K562 (cell line): ENCODE measurements around the gene ACER3. TPM values are rescaled to one million over a fixed set of nuclear protein-coding genes. Genes with fewer than 3 reads are reported as not detected.

ENCODE experiments used
- ATAC-seq: fragments of 200-7000 bp; cut with Tn5 transposase; 3 replicates; pipeline ENCODE4 v1.9.1; 2020; ENCODE audit warnings: moderate library complexity
- BruUV-seq: library from RNA; stranded (reverse); fragments of 400-500 nt; replicated peaks from 2 replicates; lab custom pipeline; 2021; lab: Mats Ljungman, UMichigan
- CTCF ChIA-PET: fragments of 300-600 bp; formaldehyde crosslinking; extraction: SDS; loops from one replicate; lab custom pipeline; 2021; ENCODE audit warnings: low intra/inter-chr PET ratio; lab: Yijun Ruan, JAX
- POLR2A ChIA-PET: fragments of 300-600, 350-650 bp; sonication (Branson Sonifier 250); formaldehyde crosslinking; extraction: SDS; loops from one replicate; lab custom pipeline; 2021; ENCODE audit warnings: antibody characterized with exemption, inconsistent platforms; lab: Yijun Ruan, JAX
- DNase-seq, 4 experiments: peaks; one replicate each; pipeline versions ENCODE4 v3.0.0 to v3.0.0-alpha.2; 2011 to 2018; ENCODE audit warnings: low spot score in 3 of 4, mixed read lengths in 3 of 4; ENCODE audit errors: extremely low read depth in 1 of 4
- FAIRE-seq: peaks from 2 replicates; lab custom pipeline; 2011; peaks lifted over from hg19 to GRCh38; lab: Jason Lieb, UNC
- H2AFZ ChIP-seq: 2 replicates; pipeline ENCODE4 v1.6.0; 2011; ENCODE audit warnings: low read depth, low read length, control low read depth, inconsistent platforms
- H3K27ac ChIP-seq: fragments of 200-600 bp; 3 replicates; pipeline ENCODE4 v1.8.0; 2011; ENCODE audit warnings: low read depth, mild to moderate bottlenecking, control low read depth, inconsistent platforms, low read length, moderate library complexity, mixed read lengths; ENCODE audit errors: extremely low read depth
- H3K27me3 ChIP-seq, 2 experiments: fragments of 300-600 bp in 1 of 2; 2 replicates in 1 of 2; 3 replicates in 1 of 2; pipeline versions ENCODE4 v1.6.0 to v1.8.0; 2011; ENCODE audit warnings: inconsistent platforms in 2 of 2, low read length in 2 of 2, mild to moderate bottlenecking in 1 of 2, mixed read lengths in 1 of 2, moderate library complexity in 1 of 2; ENCODE audit not compliant: control insufficient read depth in 2 of 2, insufficient read depth in 2 of 2
- H3K36me3 ChIP-seq: fragments of 300-600 bp; 3 replicates; pipeline ENCODE4 v1.8.0; 2011; ENCODE audit warnings: mild to moderate bottlenecking, low read length, inconsistent platforms; ENCODE audit not compliant: control insufficient read depth, insufficient read depth
- H3K4me1 ChIP-seq, 2 experiments: fragments of 200-600 bp in 1 of 2; replicated peaks in 1 of 2; 2 replicates in 1 of 2; 3 replicates in 1 of 2; pipeline versions ENCODE4 v1.5.1 to v1.8.0; 2011; ENCODE audit warnings: inconsistent platforms in 2 of 2, low read length in 2 of 2, mild to moderate bottlenecking in 1 of 2, mixed read lengths in 1 of 2, moderate library complexity in 1 of 2; ENCODE audit not compliant: control insufficient read depth in 2 of 2, insufficient read depth in 2 of 2
- H3K4me2 ChIP-seq: 2 replicates; pipeline ENCODE4 v1.6.1; 2011; ENCODE audit warnings: low read length, control low read depth, inconsistent platforms, mixed read lengths; ENCODE audit not compliant: insufficient read depth
- H3K4me3 ChIP-seq: fragments of 200-600 bp; sonication (generic), shearing (Covaris generic); 2 replicates; pipeline ENCODE4 v1.5.1; 2016; ENCODE audit warnings: control low read depth, inconsistent platforms
- H3K79me2 ChIP-seq: fragments of 200-600 bp; 3 replicates; pipeline ENCODE4 v1.8.0; 2011; ENCODE audit warnings: low read length, inconsistent platforms; ENCODE audit not compliant: control insufficient read depth, insufficient read depth
- H3K9ac ChIP-seq, 2 experiments: 2 replicates each; pipeline versions ENCODE4 v1.6.0 to v1.6.1; 2011; ENCODE audit warnings: low read depth in 2 of 2, low read length in 2 of 2, control low read depth in 1 of 2, inconsistent platforms in 1 of 2, mild to moderate bottlenecking in 1 of 2, mixed read lengths in 1 of 2; ENCODE audit not compliant: insufficient read depth in 1 of 2
- H3K9me1 ChIP-seq: one replicate; pipeline ENCODE4 v1.6.0; 2011; ENCODE audit warnings: inconsistent platforms, mild to moderate bottlenecking, low read length, moderate library complexity; ENCODE audit not compliant: control insufficient read depth, insufficient read depth
- H3K9me3 ChIP-seq: replicated peaks from 2 replicates; pipeline ENCODE4 v1.5.1; 2011; ENCODE audit warnings: low read depth, low read length, inconsistent platforms; ENCODE audit not compliant: control insufficient read depth, insufficient read depth
- H4K20me1 ChIP-seq: replicated peaks from 2 replicates; pipeline ENCODE4 v1.6.1; 2011; ENCODE audit warnings: low read length, inconsistent platforms, mixed read lengths; ENCODE audit not compliant: control insufficient read depth, insufficient read depth
- CBX1 ChIP-seq: sonication (generic); IDR thresholded peaks from 2 replicates; pipeline ENCODE4 v1.6.1; 2016; ENCODE audit warnings: antibody characterized with exemption, low read depth, mild to moderate bottlenecking
- CBX3 ChIP-seq, 2 experiments: IDR thresholded peaks; 1 replicate in 1 of 2; 2 replicates in 1 of 2; pipeline ENCODE4 v1.6.1; 2012; ENCODE audit warnings: inconsistent platforms in 2 of 2, low read length in 2 of 2, borderline replicate concordance in 1 of 2, control low read depth in 1 of 2
- CBX5 ChIP-seq: IDR thresholded peaks from 2 replicates; pipeline ENCODE4 v1.6.1; 2014; ENCODE audit warnings: low read depth, borderline replicate concordance
- DPF2 ChIP-seq: fragments of 450-650 bp; IDR thresholded peaks from 2 replicates; pipeline ENCODE4 v1.6.1; 2016
- ILK ChIP-seq: fragments of 450-650 bp; IDR thresholded peaks from 2 replicates; pipeline ENCODE4 v1.6.1; 2016; ENCODE audit warnings: missing genetic modification characterization, low read depth, mild to moderate bottlenecking, missing compliant biosample characterization, moderate library complexity, borderline replicate concordance
- KLF13 ChIP-seq: fragments of 450-650 bp; IDR thresholded peaks from 2 replicates; pipeline ENCODE4 v1.6.1; 2016; ENCODE audit warnings: missing genetic modification characterization, low read depth, mild to moderate bottlenecking, missing compliant biosample characterization, moderate library complexity, borderline replicate concordance
- MTA3 ChIP-seq: fragments of 450-650 bp; formaldehyde crosslinking; IDR thresholded peaks from 2 replicates; pipeline ENCODE4 v1.6.1; 2017; ENCODE audit warnings: mild to moderate bottlenecking, borderline replicate concordance
- PHF8 ChIP-seq: fragments of 200-600 bp; sonication (generic); IDR thresholded peaks from 2 replicates; pipeline ENCODE4 v1.6.1; 2012; ENCODE audit warnings: mixed run types, mild to moderate bottlenecking, inconsistent platforms, low read length, moderate library complexity, borderline replicate concordance
- TRIM28 ChIP-seq: fragments of 450-650 bp; IDR thresholded peaks from 2 replicates; pipeline ENCODE4 v1.6.1; 2017
- XRCC3 ChIP-seq: fragments of 450-650 bp; IDR thresholded peaks from 2 replicates; pipeline ENCODE4 v1.6.1; 2017; ENCODE audit warnings: mild to moderate bottlenecking, moderate library complexity
- ZEB2 ChIP-seq: fragments of 450-650 bp; IDR thresholded peaks from 2 replicates; pipeline ENCODE4 v1.6.1; 2016
- ZNF165 ChIP-seq: fragments of 250-450 bp; sonication (Bioruptor Pico); IDR thresholded peaks from 2 replicates; pipeline ENCODE4 v1.4.0; 2020; ENCODE audit warnings: borderline replicate concordance
- ZNF232 ChIP-seq: sonication (generic); formaldehyde crosslinking; IDR thresholded peaks from 2 replicates; pipeline ENCODE4 v1.8.0; 2022; ENCODE audit warnings: mild to moderate bottlenecking, missing genetic modification reagents
- ZNF282 ChIP-seq: sonication (generic); formaldehyde crosslinking; IDR thresholded peaks from 2 replicates; pipeline ENCODE4 v1.8.1; 2023; ENCODE audit warnings: missing genetic modification reagents
- ZNF445 ChIP-seq: fragments of 250-450 bp; sonication (Bioruptor Pico); IDR thresholded peaks from 2 replicates; pipeline ENCODE4 v1.4.0; 2020; ENCODE audit warnings: low read depth, mild to moderate bottlenecking, moderate library complexity
- ZNF644 ChIP-seq: fragments of 200-800 bp; sonication (Bioruptor generic); IDR thresholded peaks from 2 replicates; pipeline ENCODE4 v1.6.1; 2016; ENCODE audit warnings: low read depth, missing genetic modification characterization, missing compliant biosample characterization
- WGBS: fragments of 100-300 bp; shearing (Covaris generic); methylation state at CpG from one replicate; pipeline ENCODE4 v1.1.6; 2016; ENCODE audit warnings: low coverage, mixed read lengths; ENCODE audit not compliant: insufficient coverage; ENCODE audit errors: missing lambda C conversion rate; 5-methylcytosine and 5-hydroxymethylcytosine counted together
- in situ Hi-C: fragments of 300-500 bp; cut with MboI; formaldehyde crosslinking; loops from 4 replicates; pipeline ENCODE4 v1.15.0; 2018; ENCODE audit warnings: inconsistent platforms, mixed read lengths
- intact Hi-C: fragments of 100-400 bp; cut with micrococcal nuclease; formaldehyde crosslinking; loops from 2 replicates; pipeline ENCODE4 v1.14.2; 2022
- polyA plus RNA-seq, 8 experiments: library from polyadenylated mRNA; depleted of rRNA in 4 of 8; stranded (reverse) in 5 of 8; unstranded in 3 of 8; fragments of >200 nt; fragmentation: Nextera tagmentation in 2 of 8; fragmentation: Illumina TruSeq in 1 of 8; extraction: Ambion mirVana in 2 of 8; extraction: Trizol in 1 of 8; gene quantifications; 2 replicates each; pipeline versions ENCODE4 v1.2.1 to v1.2.3, GENCODE V29; 2011 to 2014; ENCODE audit warnings: inconsistent platforms in 1 of 8, missing spikeins in 1 of 8
- total RNA-seq, 7 experiments: library from RNA; depleted of rRNA in 6 of 7; stranded (reverse); fragments of >200 nt in 6 of 7; fragmentation: Illumina TruSeq in 2 of 7; extraction: Trizol in 2 of 7; gene quantifications; 2 replicates each; pipeline versions ENCODE4 v1.2.1 to v1.2.3, GENCODE V29; 2011 to 2021; ENCODE audit warnings: low replicate concordance in 1 of 7
- TF ChIP-seq, protein P1 (sequence below): fragments of 250-450 bp; sonication (Bioruptor Pico); IDR thresholded peaks from 2 replicates; pipeline ENCODE4 v1.5.1; 2021; ENCODE audit warnings: mild to moderate bottlenecking
- TF ChIP-seq, protein P2 (sequence below): sonication (generic); formaldehyde crosslinking; IDR thresholded peaks from 2 replicates; pipeline ENCODE4 v1.8.0; 2022; ENCODE audit warnings: mild to moderate bottlenecking, missing genetic modification reagents, borderline replicate concordance

ACER3 gene
- total and polyA plus RNA-seq, 9 of the 15 experiments (the other 6 are each of a cell fraction or from before 2014, with no cell fraction given): 2.0 to 23.8 (median 9.5) TPM

DNA sequence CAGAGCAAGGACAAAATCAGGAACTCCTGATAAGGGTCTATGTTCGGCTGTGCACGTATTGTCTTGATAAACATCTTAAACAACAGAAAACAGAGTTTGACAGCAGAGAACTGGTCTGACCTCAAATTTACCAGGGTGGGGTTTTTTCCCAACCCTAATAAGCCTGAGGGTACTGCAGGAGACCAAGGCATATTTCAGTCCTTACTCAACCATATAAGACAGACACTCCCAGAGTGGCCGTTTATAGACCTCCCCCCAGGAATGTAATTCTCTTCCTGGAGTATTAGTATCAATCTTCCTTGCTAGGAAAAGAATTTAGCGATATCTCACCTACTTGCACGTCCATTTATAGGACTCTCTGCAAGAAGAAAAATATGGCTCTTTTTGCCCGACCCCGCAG is 45.0 kb upstream of the ACER3 start (continued):
- TF ChIP-seq, protein P1, sequence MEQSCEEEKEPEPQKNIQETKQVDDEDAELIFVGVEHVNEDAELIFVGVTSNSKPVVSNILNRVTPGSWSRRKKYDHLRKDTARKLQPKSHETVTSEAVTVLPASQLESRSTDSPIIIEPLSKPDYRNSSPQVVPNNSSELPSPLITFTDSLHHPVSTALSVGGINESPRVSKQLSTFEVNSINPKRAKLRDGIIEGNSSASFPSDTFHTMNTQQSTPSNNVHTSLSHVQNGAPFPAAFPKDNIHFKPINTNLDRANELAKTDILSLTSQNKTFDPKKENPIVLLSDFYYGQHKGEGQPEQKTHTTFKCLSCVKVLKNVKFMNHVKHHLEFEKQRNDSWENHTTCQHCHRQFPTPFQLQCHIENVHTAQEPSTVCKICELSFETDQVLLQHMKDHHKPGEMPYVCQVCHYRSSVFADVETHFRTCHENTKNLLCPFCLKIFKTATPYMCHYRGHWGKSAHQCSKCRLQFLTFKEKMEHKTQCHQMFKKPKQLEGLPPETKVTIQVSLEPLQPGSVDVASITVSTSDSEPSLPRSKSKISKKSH: peak; percentile 93; the same call in 1 of the 2 replicates
- TF ChIP-seq ZNF445 (CRISPR knock-in tag): peak; percentile 84; the same call in 1 of the 2 replicates
- peak; percentile 81; the same call in 1 of the 2 replicates for TF ChIP-seq CBX1
- TF ChIP-seq TRIM28: peak; percentile 95
- 0 out of 2 replicates have a peak, but pooled peaks have one; percentile 21 for TF ChIP-seq MTA3
- peak; percentile 97 for TF ChIP-seq CBX5
- TF ChIP-seq XRCC3: peak; percentile 63; the same call in 1 of the 2 replicates
- peak; percentile 57; the same call in 1 of the 2 replicates for TF ChIP-seq ZEB2
- TF ChIP-seq, all 486 proteins: peak for 13; not testable (repeated sequence) for 473

DNA sequence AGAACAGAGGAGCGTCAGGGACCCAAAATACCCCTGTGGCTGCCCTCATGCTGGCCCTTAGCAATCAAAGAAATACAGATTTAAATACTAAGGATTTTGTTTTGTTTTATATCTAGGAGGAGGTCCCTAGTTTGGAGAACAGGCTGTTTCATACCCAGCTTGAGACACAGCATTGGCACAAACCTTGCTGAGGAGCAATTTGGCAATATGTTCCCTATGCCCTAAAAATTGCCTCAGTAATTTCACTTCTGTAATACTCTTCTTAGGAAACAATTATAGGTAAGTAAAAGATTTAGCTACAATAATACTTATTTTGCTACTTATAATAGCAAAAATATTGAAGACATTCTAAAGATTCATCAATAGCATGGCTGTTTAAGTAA is 40.5 kb upstream of the ACER3 start:
- peak overlapping the region; percentile 84 for H2AFZ ChIP-seq
- no peaks in the 10 kb centered on the region for H3K9me1 ChIP-seq
- H3K27me3 ChIP-seq: no peaks in the 10 kb centered on the region
- ATAC-seq: no peak
- no peaks in the 10 kb centered on the region for H3K36me3 ChIP-seq
- peak in 1 of 4 experiments; percentile 17 for DNase-seq
- no TSS peak for BruUV-seq
- H3K4me3 ChIP-seq: no peak overlapping the region
- WGBS: 18% methylated on average over 1 of the region's 1 CpG
- H3K27ac ChIP-seq: peak overlapping the region; percentile 49
- H3K4me1 ChIP-seq: peaks cover 15 to 28% of the 10 kb centered on the region in 2 experiments
- peak overlapping the region; percentile 47 for H3K4me2 ChIP-seq
- intact Hi-C loops (no loop called here), in situ Hi-C loops (no loop called here)
- no peaks in the 10 kb centered on the region for H4K20me1 ChIP-seq
- FAIRE-seq: no peak
- peaks cover 2% of the 10 kb centered on the region for H3K9me3 ChIP-seq
- peak overlapping the region; percentile 44 to 60; a peak in 3 of 4 replicates for H3K9ac ChIP-seq
- TF ChIP-seq KLF13 (tag) (no peak), CBX3 (IDR thresholded peaks at IDR 0.05; ENCODE audit: borderline replicate concordance in 1 of 2, low read length in 2 of 2) (no peak), ZNF232 (CRISPR knock-in tag) (no peak), PHF8 (no peak), ZNF282 (CRISPR knock-in tag) (no peak), DPF2 (no peak), ZNF644 (no peak), ILK (tag) (no peak), ZNF165 (CRISPR knock-in tag) (no peak)
- TF ChIP-seq, protein P2, sequence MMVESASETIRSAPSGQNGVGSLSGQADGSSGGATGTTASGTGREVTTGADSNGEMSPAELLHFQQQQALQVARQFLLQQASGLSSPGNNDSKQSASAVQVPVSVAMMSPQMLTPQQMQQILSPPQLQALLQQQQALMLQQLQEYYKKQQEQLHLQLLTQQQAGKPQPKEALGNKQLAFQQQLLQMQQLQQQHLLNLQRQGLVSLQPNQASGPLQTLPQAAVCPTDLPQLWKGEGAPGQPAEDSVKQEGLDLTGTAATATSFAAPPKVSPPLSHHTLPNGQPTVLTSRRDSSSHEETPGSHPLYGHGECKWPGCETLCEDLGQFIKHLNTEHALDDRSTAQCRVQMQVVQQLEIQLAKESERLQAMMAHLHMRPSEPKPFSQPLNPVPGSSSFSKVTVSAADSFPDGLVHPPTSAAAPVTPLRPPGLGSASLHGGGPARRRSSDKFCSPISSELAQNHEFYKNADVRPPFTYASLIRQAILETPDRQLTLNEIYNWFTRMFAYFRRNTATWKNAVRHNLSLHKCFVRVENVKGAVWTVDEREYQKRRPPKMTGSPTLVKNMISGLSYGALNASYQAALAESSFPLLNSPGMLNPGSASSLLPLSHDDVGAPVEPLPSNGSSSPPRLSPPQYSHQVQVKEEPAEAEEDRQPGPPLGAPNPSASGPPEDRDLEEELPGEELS (CRISPR knock-in tag): no peak
- CTCF ChIA-PET: no interaction called here
- H3K79me2 ChIP-seq: peaks cover 6% of the 10 kb centered on the region; the same call in 1 of the 3 replicates
- POLR2A ChIA-PET: interaction anchor here (1.4 kb wide), 1 partner anchor 12 kb away, joined by 3 read pairs; no protein-coding TSS in a partner anchor
